22Rv1 (cell line): Measurements from ENCODE around the gene AGAP6.
"Not testable (repeated sequence)": the region's sequence is repeated elsewhere in the genome, so short reads cannot be mapped to it uniquely, and the experiment has no call there.

Source experiments
- CTCF ChIP-seq: fragments of 450-650 bp; IDR thresholded peaks from 2 replicates; pipeline ENCODE4 v1.5.1; 2017; ENCODE audit warnings: mild to moderate bottlenecking
- ZFX ChIP-seq: fragments of 450-650 bp; IDR thresholded peaks from 2 replicates; pipeline ENCODE4 v1.6.1; 2017; ENCODE audit warnings: antibody characterized with exemption, borderline replicate concordance

- not testable (repeated sequence) for TF ChIP-seq CTCF, ZFX
Measured at GRCh38 chr10:50035337-50035736, 47.1 kb downstream of the AGAP6 start.
